ENCODE data around the gene KRTAP5-2.
"Not testable (repeated sequence)": the region's sequence is repeated elsewhere in the genome, so short reads cannot be mapped to it uniquely, and the experiment has no call there.

Gene KRTAP5-2

GRCh38 chr11:1625541-1625940 lies 27.4 kb upstream of the KRTAP5-2 start:
- DNase-seq: no peak

- DNase-seq: no peak
These were observed 26.5 kb upstream of the KRTAP5-2 start for GRCh38 chr11:1624621-1625020.

- DNase-seq: no peak
These were observed 25.6 kb upstream of the KRTAP5-2 start for GRCh38 chr11:1623716-1624115.

GRCh38 chr11:1622086-1622485 lies 24.0 kb upstream of the KRTAP5-2 start, which contains the start of gene KRTAP5-4:
KRTAP5-4 (minus strand) TSS chr11:1622138; CDS start chr11:1622093, 45 bp downstream.
- no peak for DNase-seq

- no peak for DNase-seq
These were observed 21.4 kb upstream of the KRTAP5-2 start for GRCh38 chr11:1619449-1619848.

GRCh38 chr11:1618231-1618630 lies 20.1 kb upstream of the KRTAP5-2 start:
- no peak for DNase-seq

- DNase-seq: no peak
These were observed 10.3 kb upstream of the KRTAP5-2 start, which contains the start of gene KRTAP5-3 for GRCh38 chr11:1608363-1608762. KRTAP5-3 (minus strand) TSS chr11:1608463; CDS start chr11:1608385, 78 bp downstream.

GRCh38 chr11:1607901-1608300 lies 9.8 kb upstream of the KRTAP5-2 start:
- not testable (repeated sequence) for DNase-seq

GRCh38 chr11:1607156-1607845 lies 9.2 kb upstream of the KRTAP5-2 start:
- DNase-seq: not testable (repeated sequence)

GRCh38 chr11:1605923-1606322 lies 7.8 kb upstream of the KRTAP5-2 start:
- not testable (repeated sequence) for DNase-seq

GRCh38 chr11:1604711-1605110 lies 6.6 kb upstream of the KRTAP5-2 start:
- DNase-seq: no peak

GRCh38 chr11:1604181-1604580 lies 6.1 kb upstream of the KRTAP5-2 start:
- DNase-seq: no peak

GRCh38 chr11:1603629-1604028 lies 5.5 kb upstream of the KRTAP5-2 start:
- no peak for DNase-seq

GRCh38 chr11:1601663-1602062 lies 3.6 kb upstream of the KRTAP5-2 start:
- not testable (repeated sequence) for DNase-seq

GRCh38 chr11:1600626-1601025 lies 2.5 kb upstream of the KRTAP5-2 start:
- no peak for DNase-seq

- no peak for DNase-seq
These were observed 722 bp upstream of the KRTAP5-2 start for GRCh38 chr11:1598816-1599215.

- DNase-seq: not testable (repeated sequence)
These were observed 312 bp upstream of the KRTAP5-2 start for GRCh38 chr11:1598406-1598805.

- no peak for DNase-seq
These were observed 632 bp downstream of the KRTAP5-2 start for GRCh38 chr11:1597331-1597993.

GRCh38 chr11:1596576-1597121 lies 1.4 kb downstream of the KRTAP5-2 start:
- DNase-seq: not testable (repeated sequence)

- not testable (repeated sequence) for DNase-seq
These were observed 2.0 kb downstream of the KRTAP5-2 start for GRCh38 chr11:1595994-1596575.

GRCh38 chr11:1592628-1593027 lies 5.5 kb downstream of the KRTAP5-2 start:
- no peak for DNase-seq

- no peak for DNase-seq
These were observed 8.1 kb downstream of the KRTAP5-2 start for GRCh38 chr11:1589996-1590395.

- not testable (repeated sequence) for DNase-seq
These were observed 8.7 kb downstream of the KRTAP5-2 start for GRCh38 chr11:1589191-1589963.

Measured in kidney glomerular epithelial cell (primary cell).